ENCODE data around the gene PADI3. TPM values are rescaled to one million over a fixed set of nuclear protein-coding genes. Genes with fewer than 3 reads are reported as not detected.

PADI3 gene
- total RNA-seq, 1 donor from 2014 or later = 0.04 TPM

- peaks cover 2% of the 10 kb centered on the region for H3K27me3 ChIP-seq (ENCODE audit: control insufficient read depth, insufficient read depth, low read length)
- no peak for TF ChIP-seq CTCF (IDR thresholded peaks at IDR 0.05; ENCODE audit: insufficient read depth, low read length, poor library complexity, severe bottlenecking)
- DNase-seq (ENCODE audit: low read depth) = no peak
- no peaks in the 10 kb centered on the region for H3K36me3 ChIP-seq (ENCODE audit: control insufficient read depth, insufficient read depth, low read length)
- H3K4me3 ChIP-seq (ENCODE audit: low read depth, low read length) = no peak overlapping the region
Observed at GRCh38 chr1:17306407-17306806, 57.5 kb downstream of the PADI3 start.

GRCh38 chr1:17306921-17307320 lies 58.0 kb downstream of the PADI3 start:
- H3K27me3 ChIP-seq (ENCODE audit: control insufficient read depth, insufficient read depth, low read length) = peaks cover 2% of the 10 kb centered on the region
- no peak for TF ChIP-seq CTCF (IDR thresholded peaks at IDR 0.05; ENCODE audit: insufficient read depth, low read length, poor library complexity, severe bottlenecking)
- no peak overlapping the region for H3K4me3 ChIP-seq (ENCODE audit: low read depth, low read length)
- DNase-seq (ENCODE audit: low read depth) = no peak
- H3K36me3 ChIP-seq (ENCODE audit: control insufficient read depth, insufficient read depth, low read length) = no peaks in the 10 kb centered on the region

- Histone ChIP-seq H3K4me3 (ENCODE audit: low read depth, low read length) (no peak overlapping the region), H3K27me3 (ENCODE audit: control insufficient read depth, insufficient read depth, low read length) (peaks cover 2% of the 10 kb centered on the region), H3K36me3 (ENCODE audit: control insufficient read depth, insufficient read depth, low read length) (no peaks in the 10 kb centered on the region)
- TF ChIP-seq CTCF (IDR thresholded peaks at IDR 0.05; ENCODE audit: insufficient read depth, low read length, poor library complexity, severe bottlenecking) = no peak
- no peak for DNase-seq (ENCODE audit: low read depth)
Observed at GRCh38 chr1:17307329-17307728, 58.4 kb downstream of the PADI3 start.

GRCh38 chr1:17307946-17308345 lies 59.0 kb downstream of the PADI3 start, which contains the start of gene PADI4:
Gene PADI4, plus strand, starts transcription at chr1:17308197. Its CDS starts 26 bp downstream, at chr1:17308223.
- H3K27me3 ChIP-seq (ENCODE audit: control insufficient read depth, insufficient read depth, low read length) = peaks cover 2% of the 10 kb centered on the region
- DNase-seq (ENCODE audit: low read depth) = no peak

GRCh38 chr1:17308593-17308992 lies 59.7 kb downstream of the PADI3 start:
- no peak for DNase-seq (ENCODE audit: low read depth)
- no peak for TF ChIP-seq CTCF (IDR thresholded peaks at IDR 0.05; ENCODE audit: insufficient read depth, low read length, poor library complexity, severe bottlenecking)
- no peak overlapping the region for H3K4me3 ChIP-seq (ENCODE audit: low read depth, low read length)

More at GRCh38 chr1:17307946-17308345, 59.0 kb downstream of the PADI3 start, which contains the start of gene PADI4:
- no peak for TF ChIP-seq CTCF (IDR thresholded peaks at IDR 0.05; ENCODE audit: insufficient read depth, low read length, poor library complexity, severe bottlenecking)
- Histone ChIP-seq H3K36me3 (ENCODE audit: control insufficient read depth, insufficient read depth, low read length) (no peaks in the 10 kb centered on the region), H3K4me3 (ENCODE audit: low read depth, low read length) (no peak within 1 kb of the TSS)

GRCh38 chr1:17309426-17310067 lies 60.6 kb downstream of the PADI3 start:
- no peak for TF ChIP-seq CTCF (IDR thresholded peaks at IDR 0.05; ENCODE audit: insufficient read depth, low read length, poor library complexity, severe bottlenecking)
- DNase-seq (ENCODE audit: low read depth) = no peak

More at GRCh38 chr1:17308593-17308992, 59.7 kb downstream of the PADI3 start:
- no peaks in the 10 kb centered on the region for H3K36me3 ChIP-seq (ENCODE audit: control insufficient read depth, insufficient read depth, low read length)
- peaks cover 4% of the 10 kb centered on the region for H3K27me3 ChIP-seq (ENCODE audit: control insufficient read depth, insufficient read depth, low read length)

More at GRCh38 chr1:17309426-17310067, 60.6 kb downstream of the PADI3 start:
- Histone ChIP-seq H3K4me3 (ENCODE audit: low read depth, low read length) (no peak overlapping the region), H3K36me3 (ENCODE audit: control insufficient read depth, insufficient read depth, low read length) (no peaks in the 10 kb centered on the region), H3K27me3 (ENCODE audit: control insufficient read depth, insufficient read depth, low read length) (peaks cover 4% of the 10 kb centered on the region)
